Neural progenitor cell (in vitro differentiated cells): ENCODE measurements around the gene TPCN2. TPM values are rescaled to one million over a fixed set of nuclear protein-coding genes. Genes with fewer than 3 reads are reported as not detected.

Source experiments
- DNase-seq: peaks from one replicate; pipeline ENCODE4 v3.0.0-alpha.2; 2016; ENCODE audit warnings: low spot score
- H2AFZ ChIP-seq: fragments of 200-600 bp; sonication (generic); replicated peaks from 2 replicates; pipeline ENCODE4 v1.6.1; 2016; ENCODE audit warnings: antibody characterized with exemption
- H3F3A ChIP-seq: fragments of 200-600 bp; sonication (generic); 2 replicates; pipeline ENCODE4 v1.6.1; 2016; ENCODE audit warnings: antibody characterized with exemption, low read depth
- H3K27ac ChIP-seq: fragments of 200-600 bp; sonication (generic); 2 replicates; pipeline ENCODE4 v1.5.1; 2016; ENCODE audit warnings: mild to moderate bottlenecking
- H3K27me3 ChIP-seq: fragments of 200-600 bp; sonication (generic); 2 replicates; pipeline ENCODE4 v1.6.1; 2016; ENCODE audit warnings: mild to moderate bottlenecking, moderate library complexity
- H3K36me3 ChIP-seq: fragments of 200-600 bp; sonication (generic); 2 replicates; pipeline ENCODE4 v1.5.1; 2016
- H3K4me1 ChIP-seq: fragments of 200-600 bp; sonication (generic); 2 replicates; pipeline ENCODE4 v1.6.1; 2016; ENCODE audit warnings: mixed run types
- H3K4me2 ChIP-seq: fragments of 200-600 bp; sonication (generic); 2 replicates; pipeline ENCODE4 v1.6.1; 2016
- H3K4me3 ChIP-seq: fragments of 200-600 bp; sonication (generic); 2 replicates; pipeline ENCODE4 v1.5.1; 2016
- H3K79me2 ChIP-seq: fragments of 200-600 bp; sonication (generic); 2 replicates; pipeline ENCODE4 v1.6.1; 2016; ENCODE audit warnings: low read depth
- H3K9ac ChIP-seq: fragments of 200-600 bp; sonication (generic); 2 replicates; pipeline ENCODE4 v1.6.1; 2016
- H3K9me3 ChIP-seq: fragments of 200-600 bp; sonication (generic); 2 replicates; pipeline ENCODE4 v1.5.1; 2016; ENCODE audit warnings: low read depth
- H4K20me1 ChIP-seq: fragments of 200-600 bp; sonication (generic); 2 replicates; pipeline ENCODE4 v1.6.1; 2016; ENCODE audit warnings: low read depth
- H3K27ac Mint-ChIP-seq: 3 replicates; pipeline ENCODE4 v1.8.0; 2021; ENCODE audit warnings: mixed read lengths
- H3K27me3 Mint-ChIP-seq: 2 replicates; pipeline ENCODE4 v1.8.0; 2022; ENCODE audit warnings: low read depth, mild to moderate bottlenecking, inconsistent platforms, moderate library complexity, mixed read lengths; ENCODE audit not compliant: insufficient read depth
- H3K36me3 Mint-ChIP-seq: 3 replicates; pipeline ENCODE4 v1.8.0; 2021; ENCODE audit warnings: mixed read lengths
- H3K4me1 Mint-ChIP-seq: 3 replicates; pipeline ENCODE4 v1.8.0; 2021; ENCODE audit warnings: mixed read lengths
- H3K4me3 Mint-ChIP-seq: 3 replicates; pipeline ENCODE4 v1.8.0; 2021; ENCODE audit warnings: mild to moderate bottlenecking, moderate library complexity, mixed read lengths
- H3K9me3 Mint-ChIP-seq: 3 replicates; pipeline ENCODE4 v1.8.0; 2020; ENCODE audit warnings: mixed read lengths
- CTCF ChIP-seq: fragments of 200-600 bp; sonication (generic); IDR thresholded peaks from 2 replicates; pipeline ENCODE4 v1.5.1; 2017; ENCODE audit warnings: antibody characterized with exemption, mild to moderate bottlenecking
- EZH2 ChIP-seq: fragments of 200-600 bp; sonication (generic); IDR thresholded peaks from 2 replicates; pipeline ENCODE4 v1.6.1; 2017; ENCODE audit warnings: antibody characterized with exemption, mild to moderate bottlenecking, moderate library complexity
- EZH2phosphoT487 ChIP-seq: fragments of 200-600 bp; sonication (generic); IDR thresholded peaks from 2 replicates; pipeline ENCODE4 v1.6.1; 2017; ENCODE audit warnings: antibody characterized with exemption
- total RNA-seq: library from RNA; depleted of rRNA; stranded (reverse); fragments of >200 nt; gene quantifications from 2 replicates; pipeline ENCODE4 v1.2.3, GENCODE V29; 2015; ENCODE audit warnings: low replicate concordance

TPCN2 gene
- total RNA-seq, 1 donor from 2014 or later = 7.2 TPM

- Mint-ChIP-seq H3K27me3 (peaks cover 12% of the 10 kb centered on the region), H3K4me3 (no peak overlapping the region), H3K4me1 (peaks cover 5% of the 10 kb centered on the region), H3K9me3 (no peaks in the 10 kb centered on the region), H3K27ac (no peak overlapping the region), H3K36me3 (peaks cover 5% of the 10 kb centered on the region)
- no peak overlapping the region for H3K4me2 ChIP-seq
- no peaks in the 10 kb centered on the region for H3K27me3 ChIP-seq
- TF ChIP-seq CTCF (no peak), EZH2 (no peak), EZH2phosphoT487 (no peak)
- DNase-seq = peak; percentile 44
- no peaks in the 10 kb centered on the region for H3K36me3 ChIP-seq
- H3K79me2 ChIP-seq = no peaks in the 10 kb centered on the region
- H4K20me1 ChIP-seq = no peaks in the 10 kb centered on the region
- peaks cover 12% of the 10 kb centered on the region for H3K4me1 ChIP-seq
- no peak overlapping the region for H3K27ac ChIP-seq
- no peak overlapping the region for H2AFZ ChIP-seq
- no peaks in the 10 kb centered on the region for H3K9me3 ChIP-seq
- H3F3A ChIP-seq = no peaks in the 10 kb centered on the region
- H3K9ac ChIP-seq = no peak overlapping the region
- no peak overlapping the region for H3K4me3 ChIP-seq
Measured at GRCh38 chr11:69094111-69094914, 45.6 kb downstream of the TPCN2 start.

- H3K4me1 Mint-ChIP-seq = peaks cover 5% of the 10 kb centered on the region
- Histone ChIP-seq H3K9ac (no peak overlapping the region), H3F3A (no peaks in the 10 kb centered on the region), H3K4me3 (no peak overlapping the region), H3K27ac (no peak overlapping the region), H4K20me1 (no peaks in the 10 kb centered on the region), H3K27me3 (no peaks in the 10 kb centered on the region), H3K36me3 (no peaks in the 10 kb centered on the region), H2AFZ (no peak overlapping the region), H3K9me3 (no peaks in the 10 kb centered on the region), H3K4me1 (peaks cover 12% of the 10 kb centered on the region), H3K4me2 (no peak overlapping the region), H3K79me2 (no peaks in the 10 kb centered on the region)
- DNase-seq = no peak
- H3K9me3 Mint-ChIP-seq = no peaks in the 10 kb centered on the region
- TF ChIP-seq CTCF = no peak
- TF ChIP-seq EZH2phosphoT487 = no peak
- no peak for TF ChIP-seq EZH2
- no peak overlapping the region for H3K4me3 Mint-ChIP-seq
- H3K27ac Mint-ChIP-seq = no peak overlapping the region
- H3K27me3 Mint-ChIP-seq = peaks cover 12% of the 10 kb centered on the region
- H3K36me3 Mint-ChIP-seq = peaks cover 5% of the 10 kb centered on the region
Measured at GRCh38 chr11:69094915-69095290, 46.2 kb downstream of the TPCN2 start.

- Mint-ChIP-seq H3K36me3 (peaks cover 5% of the 10 kb centered on the region), H3K4me3 (no peak overlapping the region), H3K27ac (no peak overlapping the region), H3K27me3 (peaks cover 12% of the 10 kb centered on the region), H3K9me3 (no peaks in the 10 kb centered on the region), H3K4me1 (peaks cover 5% of the 10 kb centered on the region)
- Histone ChIP-seq H3K27me3 (no peaks in the 10 kb centered on the region), H3K36me3 (no peaks in the 10 kb centered on the region), H3K9me3 (no peaks in the 10 kb centered on the region), H3K4me1 (peaks cover 12% of the 10 kb centered on the region), H3K4me2 (no peak overlapping the region), H4K20me1 (no peaks in the 10 kb centered on the region), H3K79me2 (no peaks in the 10 kb centered on the region), H3K9ac (no peak overlapping the region), H3K27ac (no peak overlapping the region), H2AFZ (no peak overlapping the region), H3F3A (no peaks in the 10 kb centered on the region), H3K4me3 (no peak overlapping the region)
- TF ChIP-seq EZH2phosphoT487 (no peak), CTCF (no peak), EZH2 (no peak)
- DNase-seq = no peak
Measured at GRCh38 chr11:69095300-69095699, 46.6 kb downstream of the TPCN2 start.
